Natural killer cell (primary cell): ENCODE data around the gene LUC7L3. TPM values are rescaled to one million over a fixed set of nuclear protein-coding genes. Genes with fewer than 3 reads are reported as not detected.

Source experiments
- ATAC-seq, 3 donors: fragments of 150-1000 bp in 2 of 3; fragments of 200-7000 bp in 1 of 3; cut with Tn5 transposase; 1 replicate in 1 of 3; 2 replicates in 2 of 3; pipeline ENCODE4 v1.10.0; 2021; ENCODE audit warnings: mild to moderate bottlenecking in 2 of 3, moderate library complexity in 2 of 3
- DNase-seq, 2 donors: peaks; one replicate each; pipeline versions ENCODE4 v3.0.0 to v3.0.0-alpha.2; 2013 to 2021; ENCODE audit warnings: mixed read lengths in 1 of 2
- H3K27ac ChIP-seq: one replicate; pipeline ENCODE4 v1.5.1; 2013; ENCODE audit warnings: mild to moderate bottlenecking, low read length
- H3K27me3 ChIP-seq: one replicate; pipeline ENCODE4 v1.6.1; 2013; ENCODE audit warnings: low read length; ENCODE audit not compliant: control insufficient read depth, insufficient read depth
- H3K36me3 ChIP-seq: one replicate; pipeline ENCODE4 v1.6.1; 2013; ENCODE audit warnings: low read length; ENCODE audit not compliant: control insufficient read depth, insufficient read depth
- H3K4me1 ChIP-seq: one replicate; pipeline ENCODE4 v1.6.1; 2013; ENCODE audit warnings: low read length; ENCODE audit not compliant: control insufficient read depth, insufficient read depth
- H3K4me3 ChIP-seq: one replicate; pipeline ENCODE4 v1.5.1; 2013; ENCODE audit warnings: low read length
- H3K9me3 ChIP-seq: one replicate; pipeline ENCODE4 v1.6.1; 2013; ENCODE audit warnings: low read length; ENCODE audit not compliant: control insufficient read depth, insufficient read depth
- H3K27ac Mint-ChIP-seq, 2 donors: one replicate each; pipeline ENCODE4 v1.8.0; 2022; ENCODE audit warnings: mild to moderate bottlenecking in 2 of 2, mixed read lengths in 2 of 2, moderate library complexity in 1 of 2
- H3K27me3 Mint-ChIP-seq, 2 donors: one replicate each; pipeline ENCODE4 v1.8.0; 2022; ENCODE audit warnings: low read depth in 2 of 2, mixed read lengths in 2 of 2
- H3K36me3 Mint-ChIP-seq: one replicate; pipeline ENCODE4 v1.8.0; 2022; ENCODE audit warnings: mixed read lengths
- H3K4me1 Mint-ChIP-seq, 2 donors: one replicate each; pipeline ENCODE4 v1.8.0; 2022; ENCODE audit warnings: mixed read lengths in 2 of 2
- H3K4me3 Mint-ChIP-seq: one replicate; pipeline ENCODE4 v1.8.0; 2022; ENCODE audit warnings: mild to moderate bottlenecking, moderate library complexity, mixed read lengths
- H3K9me3 Mint-ChIP-seq, 2 donors: one replicate each; pipeline ENCODE4 v1.8.0; 2022; ENCODE audit warnings: mixed read lengths in 2 of 2
- CTCF ChIP-seq: fragments of 200-600 bp; IDR thresholded peaks from one replicate; pipeline ENCODE4 v1.8.0; 2022; ENCODE audit warnings: antibody characterized with exemption
- WGBS: methylation state at CpG from one replicate; pipeline ENCODE4 v1.1.7; 2013; ENCODE audit warnings: missing lambda C conversion rate; ENCODE audit not compliant: insufficient coverage; 5-methylcytosine and 5-hydroxymethylcytosine counted together
- intact Hi-C: fragments of 100-400 bp; cut with micrococcal nuclease; formaldehyde crosslinking; loops from one replicate; pipeline ENCODE4 v1.14.2; 2022
- total RNA-seq, 4 donors: library from RNA; stranded (reverse); fragments of 120-200 nt in 1 of 4; gene quantifications; one replicate each; pipeline versions ENCODE4 v1.2.3 to v1.2.4, GENCODE V29; 2013 to 2022

Gene LUC7L3
- total RNA-seq, 3 donors from 2014 or later (not counting 1 experiment from before 2014, with no cell fraction given): 152 to 213 (median 196) TPM

DNA sequence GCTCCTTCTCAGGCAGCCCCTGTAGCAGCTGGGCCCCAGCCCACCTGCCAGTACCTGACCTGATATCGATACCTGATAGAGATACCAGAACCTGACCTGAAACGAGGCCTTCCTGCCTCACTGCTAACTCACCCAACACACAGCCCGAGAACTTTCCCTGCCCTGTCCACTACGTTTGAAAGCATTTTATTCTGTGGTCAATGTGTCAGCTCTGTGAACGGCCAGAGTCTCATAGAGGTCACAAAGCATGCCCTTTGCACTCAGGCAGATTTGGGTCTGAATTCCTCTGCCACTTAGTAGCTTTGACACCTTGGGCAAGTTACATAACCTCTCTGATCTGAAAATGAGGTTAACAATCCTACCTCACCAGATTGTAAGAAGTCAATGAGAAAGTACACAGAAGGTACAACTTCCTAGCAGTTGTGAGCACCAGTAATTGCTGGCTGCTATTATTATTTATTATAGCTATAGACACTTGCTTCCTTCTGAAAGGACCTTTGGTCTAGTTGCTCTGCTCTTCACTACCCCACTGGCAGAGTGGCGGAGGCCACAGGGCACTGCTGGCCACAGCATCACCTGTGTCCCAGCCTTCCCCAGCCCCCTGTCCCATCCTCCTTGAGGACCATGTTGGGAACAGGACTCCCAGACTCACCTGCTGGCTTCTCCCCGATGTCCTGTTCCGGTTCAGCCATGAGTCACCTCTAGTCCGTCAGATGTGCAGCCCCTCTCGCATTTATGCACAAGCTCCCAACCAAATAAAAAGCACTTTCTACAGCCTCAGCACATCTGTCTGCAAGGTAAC lies 47.0 kb downstream of the LUC7L3 start:
- no peaks in the 10 kb centered on the region for H3K36me3 ChIP-seq
- no peak for TF ChIP-seq CTCF
- H3K4me1 ChIP-seq: peaks cover 7% of the 10 kb centered on the region
- no peaks in the 10 kb centered on the region for H3K36me3 Mint-ChIP-seq
- peaks cover 11 to 22% of the 10 kb centered on the region in 2 donors for H3K4me1 Mint-ChIP-seq
- no peaks in the 10 kb centered on the region for H3K27me3 ChIP-seq
- peaks cover 12 to 34% of the 10 kb centered on the region in 2 donors for H3K27me3 Mint-ChIP-seq
- WGBS: 75% methylated on average over 10 of the region's 10 CpGs
- H3K27ac ChIP-seq: no peak overlapping the region
- DNase-seq (no peak), ATAC-seq (no peak)
- H3K9me3 Mint-ChIP-seq: no peaks in the 10 kb centered on the region
- intact Hi-C loops: no loop called here
- H3K9me3 ChIP-seq: no peaks in the 10 kb centered on the region
- H3K4me3 Mint-ChIP-seq: no peak overlapping the region
- H3K4me3 ChIP-seq: no peak overlapping the region
- peak overlapping the region in 1 of 2 donors; percentile 31 for H3K27ac Mint-ChIP-seq

DNA sequence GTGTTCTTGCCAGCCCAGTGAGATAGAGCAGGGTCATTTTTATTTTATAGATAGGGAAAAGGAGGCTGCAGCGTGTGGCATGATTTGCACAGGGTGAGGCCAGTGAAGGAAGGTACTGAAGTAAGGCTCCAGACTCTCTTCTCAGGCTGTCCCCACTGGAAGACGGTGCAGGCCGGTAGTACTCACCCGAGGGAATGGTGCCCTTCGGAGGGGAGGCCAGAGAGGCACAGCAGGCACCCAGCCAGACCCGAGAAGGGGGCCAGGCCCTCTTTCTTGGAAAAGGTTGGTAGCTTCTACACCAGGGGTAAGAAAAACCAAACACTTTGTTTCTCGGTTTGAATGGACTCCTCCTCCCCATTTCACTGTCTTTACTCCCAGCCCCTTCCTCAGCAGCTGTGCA lies 47.6 kb downstream of the LUC7L3 start:
- H3K4me3 Mint-ChIP-seq: no peak overlapping the region
- Histone ChIP-seq H3K27ac (no peak overlapping the region), H3K4me3 (no peak overlapping the region), H3K36me3 (no peaks in the 10 kb centered on the region), H3K9me3 (no peaks in the 10 kb centered on the region), H3K4me1 (peaks cover 7% of the 10 kb centered on the region), H3K27me3 (no peaks in the 10 kb centered on the region)
- no peak for ATAC-seq
- H3K27me3 Mint-ChIP-seq: peaks cover 12 to 34% of the 10 kb centered on the region in 2 donors
- H3K27ac Mint-ChIP-seq: peak overlapping the region in 1 of 2 donors; percentile 31
- peaks cover 11 to 26% of the 10 kb centered on the region in 2 donors for H3K4me1 Mint-ChIP-seq
- H3K9me3 Mint-ChIP-seq: no peaks in the 10 kb centered on the region
- no peak for TF ChIP-seq CTCF
- DNase-seq: no peak
- 91% methylated on average over 7 of the region's 7 CpGs for WGBS
- intact Hi-C loops: no loop called here
- no peaks in the 10 kb centered on the region for H3K36me3 Mint-ChIP-seq

DNA sequence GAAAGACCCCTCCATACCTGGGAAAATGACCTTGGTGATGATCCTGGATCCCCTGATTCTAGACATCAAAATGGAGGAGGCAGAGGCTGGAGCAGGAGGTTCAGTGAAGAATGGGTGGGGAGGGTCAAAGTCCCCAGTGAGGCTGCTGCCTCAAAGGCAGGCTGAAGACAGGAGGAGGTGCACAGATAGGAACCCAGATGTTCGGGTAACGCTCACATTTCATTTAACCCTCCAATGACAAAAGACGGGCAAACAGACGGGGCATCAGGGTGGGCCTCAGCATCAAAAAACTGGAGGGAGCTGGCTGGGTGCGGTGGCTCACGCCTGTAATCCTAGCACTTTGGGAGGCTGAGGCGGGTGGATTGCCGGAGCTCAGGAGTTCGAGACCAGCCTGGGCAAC lies 48.0 kb downstream of the LUC7L3 start, which contains the start of gene ANKRD40CL:
Gene ANKRD40CL, minus strand, starts transcription at position 73 of the 400 bp plus-strand sequence. CDS start 605 bp downstream, outside the sequence.
- Histone ChIP-seq H3K36me3 (no peaks in the 10 kb centered on the region), H3K27me3 (no peaks in the 10 kb centered on the region), H3K4me1 (peaks cover 7% of the 10 kb centered on the region), H3K9me3 (no peaks in the 10 kb centered on the region), H3K27ac (no peak within 1 kb of the TSS), H3K4me3 (no peak within 1 kb of the TSS)
- Mint-ChIP-seq H3K4me3 (no peak within 1 kb of the TSS), H3K36me3 (no peaks in the 10 kb centered on the region), H3K27ac (peak within 1 kb of the TSS in 1 of 2 donors; percentile 31), H3K9me3 (no peaks in the 10 kb centered on the region), H3K27me3 (peaks cover 14 to 34% of the 10 kb centered on the region in 2 donors), H3K4me1 (peaks cover 11 to 29% of the 10 kb centered on the region in 2 donors)
- TF ChIP-seq CTCF: no peak
- ATAC-seq (no peak), DNase-seq (no peak)
- intact Hi-C loops: no loop called here
- 97% methylated on average over 9 of the region's 9 CpGs for WGBS
